ENCODE measurements around the gene TNIK.

TNIK gene

DNA sequence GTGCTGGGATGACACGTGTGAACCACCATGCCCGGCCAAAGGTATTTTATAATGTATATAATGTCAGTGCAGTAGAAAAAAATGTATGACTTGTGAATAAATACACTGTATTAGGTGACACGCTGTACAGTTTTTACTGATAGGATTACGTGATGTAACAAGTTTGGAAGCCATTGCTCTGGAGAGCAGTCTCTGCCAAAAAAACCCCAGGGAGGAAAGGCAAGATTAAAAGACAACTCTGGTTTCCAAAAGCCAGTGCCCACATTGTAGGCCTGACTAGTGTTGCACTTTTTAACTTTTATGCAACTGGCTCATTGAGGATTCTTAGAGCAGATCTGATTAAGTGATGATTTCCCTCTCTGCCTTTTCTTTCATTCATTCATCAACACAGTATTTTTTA lies 371.7 kb downstream of the TNIK start:
- no peaks in the 10 kb centered on the region for H3K9me2 ChIP-seq (replicated peaks; ENCODE audit: control insufficient read depth, low read length)
- H4K20me1 ChIP-seq (ENCODE audit: control insufficient read depth, insufficient read depth, low read depth, low read length) = no peaks in the 10 kb centered on the region
- no peak for TF ChIP-seq EZH2phosphoT487 (IDR thresholded peaks at IDR 0.05; ENCODE audit: borderline replicate concordance, low read length)
- TF ChIP-seq, protein P1, sequence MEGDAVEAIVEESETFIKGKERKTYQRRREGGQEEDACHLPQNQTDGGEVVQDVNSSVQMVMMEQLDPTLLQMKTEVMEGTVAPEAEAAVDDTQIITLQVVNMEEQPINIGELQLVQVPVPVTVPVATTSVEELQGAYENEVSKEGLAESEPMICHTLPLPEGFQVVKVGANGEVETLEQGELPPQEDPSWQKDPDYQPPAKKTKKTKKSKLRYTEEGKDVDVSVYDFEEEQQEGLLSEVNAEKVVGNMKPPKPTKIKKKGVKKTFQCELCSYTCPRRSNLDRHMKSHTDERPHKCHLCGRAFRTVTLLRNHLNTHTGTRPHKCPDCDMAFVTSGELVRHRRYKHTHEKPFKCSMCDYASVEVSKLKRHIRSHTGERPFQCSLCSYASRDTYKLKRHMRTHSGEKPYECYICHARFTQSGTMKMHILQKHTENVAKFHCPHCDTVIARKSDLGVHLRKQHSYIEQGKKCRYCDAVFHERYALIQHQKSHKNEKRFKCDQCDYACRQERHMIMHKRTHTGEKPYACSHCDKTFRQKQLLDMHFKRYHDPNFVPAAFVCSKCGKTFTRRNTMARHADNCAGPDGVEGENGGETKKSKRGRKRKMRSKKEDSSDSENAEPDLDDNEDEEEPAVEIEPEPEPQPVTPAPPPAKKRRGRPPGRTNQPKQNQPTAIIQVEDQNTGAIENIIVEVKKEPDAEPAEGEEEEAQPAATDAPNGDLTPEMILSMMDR (IDR thresholded peaks at IDR 0.05; ENCODE audit: low read depth, low read length, poor library complexity, severe bottlenecking) = no peak
- no peak overlapping the region for H3K4me3 ChIP-seq (ENCODE audit: low read length)
- no peaks in the 10 kb centered on the region for H3K79me2 ChIP-seq (ENCODE audit: control insufficient read depth, low read length)
- no peaks in the 10 kb centered on the region for H3K36me3 ChIP-seq (ENCODE audit: control insufficient read depth, low read length)
- H3K9me3 ChIP-seq (ENCODE audit: control insufficient read depth, insufficient read depth, low read length) = no peaks in the 10 kb centered on the region
- no peak overlapping the region for H3K27ac ChIP-seq (ENCODE audit: low read depth, low read length)
- H3K27me3 ChIP-seq (ENCODE audit: control insufficient read depth, low read length) = no peaks in the 10 kb centered on the region
- H3K4me1 ChIP-seq (ENCODE audit: control insufficient read depth, low read length) = no peaks in the 10 kb centered on the region
- H3F3A ChIP-seq (ENCODE audit: control insufficient read depth, insufficient read depth) = no peaks in the 10 kb centered on the region
- no peak overlapping the region for H3K4me2 ChIP-seq (ENCODE audit: low read length)

GRCh38 chr3:171086914-171087313 lies 373.3 kb downstream of the TNIK start:
- Histone ChIP-seq H3K36me3 (ENCODE audit: control insufficient read depth, low read length) (no peaks in the 10 kb centered on the region), H3K4me3 (ENCODE audit: low read length) (no peak overlapping the region)
- TF ChIP-seq, protein P1 (IDR thresholded peaks at IDR 0.05; ENCODE audit: low read depth, low read length, poor library complexity, severe bottlenecking) = no peak
- TF ChIP-seq EZH2phosphoT487 (IDR thresholded peaks at IDR 0.05; ENCODE audit: borderline replicate concordance, low read length) = no peak

DNA sequence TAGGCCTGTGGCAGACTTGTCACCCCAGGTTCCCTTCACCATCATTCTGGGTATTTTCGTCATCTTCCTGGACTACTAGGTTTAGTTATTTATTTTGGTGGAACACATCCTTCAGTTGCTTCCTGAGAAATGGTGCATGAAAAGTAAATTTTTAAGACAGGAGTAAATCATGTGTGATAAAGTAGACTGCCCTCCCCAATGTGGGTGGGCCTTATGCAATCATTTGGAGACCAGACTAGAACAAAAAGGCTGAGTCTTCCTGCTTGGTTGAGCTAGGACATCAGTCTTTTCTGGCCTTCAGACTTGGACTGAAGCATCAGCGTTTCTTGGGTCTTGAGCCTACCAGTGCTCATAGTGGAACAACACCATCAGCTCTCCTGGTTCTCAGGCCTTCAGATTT lies 382.9 kb downstream of the TNIK start:
- TF ChIP-seq, protein P1 (IDR thresholded peaks at IDR 0.05; ENCODE audit: low read depth, low read length, poor library complexity, severe bottlenecking) = no peak
- no peak for TF ChIP-seq EZH2phosphoT487 (IDR thresholded peaks at IDR 0.05; ENCODE audit: borderline replicate concordance, low read length)
- H3K9me2 ChIP-seq (replicated peaks; ENCODE audit: control insufficient read depth, low read length) = no peaks in the 10 kb centered on the region
- no peaks in the 10 kb centered on the region for H3K79me2 ChIP-seq (ENCODE audit: control insufficient read depth, low read length)
- H3K4me3 ChIP-seq (ENCODE audit: low read length) = no peak overlapping the region
- H3K9me3 ChIP-seq (ENCODE audit: control insufficient read depth, insufficient read depth, low read length) = no peaks in the 10 kb centered on the region
- H3K27me3 ChIP-seq (ENCODE audit: control insufficient read depth, low read length) = no peaks in the 10 kb centered on the region
- H3K4me2 ChIP-seq (ENCODE audit: low read length) = no peak overlapping the region
- no peaks in the 10 kb centered on the region for H3K36me3 ChIP-seq (ENCODE audit: control insufficient read depth, low read length)
- no peaks in the 10 kb centered on the region for H4K20me1 ChIP-seq (ENCODE audit: control insufficient read depth, insufficient read depth, low read depth, low read length)
- H3K4me1 ChIP-seq (ENCODE audit: control insufficient read depth, low read length) = no peaks in the 10 kb centered on the region
- H3F3A ChIP-seq (ENCODE audit: control insufficient read depth, insufficient read depth) = no peaks in the 10 kb centered on the region
- H3K27ac ChIP-seq (ENCODE audit: low read depth, low read length) = no peak overlapping the region

More at GRCh38 chr3:171086914-171087313, 373.3 kb downstream of the TNIK start:
- no peaks in the 10 kb centered on the region for H3K9me2 ChIP-seq (replicated peaks; ENCODE audit: control insufficient read depth, low read length)
- H3F3A ChIP-seq (ENCODE audit: control insufficient read depth, insufficient read depth) = no peaks in the 10 kb centered on the region
- H3K79me2 ChIP-seq (ENCODE audit: control insufficient read depth, low read length) = no peaks in the 10 kb centered on the region
- H3K4me1 ChIP-seq (ENCODE audit: control insufficient read depth, low read length) = no peaks in the 10 kb centered on the region
- H3K4me2 ChIP-seq (ENCODE audit: low read length) = no peak overlapping the region
- no peaks in the 10 kb centered on the region for H3K27me3 ChIP-seq (ENCODE audit: control insufficient read depth, low read length)
- H3K27ac ChIP-seq (ENCODE audit: low read depth, low read length) = no peak overlapping the region
- no peaks in the 10 kb centered on the region for H4K20me1 ChIP-seq (ENCODE audit: control insufficient read depth, insufficient read depth, low read depth, low read length)
- H3K9me3 ChIP-seq (ENCODE audit: control insufficient read depth, insufficient read depth, low read length) = no peaks in the 10 kb centered on the region

DNA sequence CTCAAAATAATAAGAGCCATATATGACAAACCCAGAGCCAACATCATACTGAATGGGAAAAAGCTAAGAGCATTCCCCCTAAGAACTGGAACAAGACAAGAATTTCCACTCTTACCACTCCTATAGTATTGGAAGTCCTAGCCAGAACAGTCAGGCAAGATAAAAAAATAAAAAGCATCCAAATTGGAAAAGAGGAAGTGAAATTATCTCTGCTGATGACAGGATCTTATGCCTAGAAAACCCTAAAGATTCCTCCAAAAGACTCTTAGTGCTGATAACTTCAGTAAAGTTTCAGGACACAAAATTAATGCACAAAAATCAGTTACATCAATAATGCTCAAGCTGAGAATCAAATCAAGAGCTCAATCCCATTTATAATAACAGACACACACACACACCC lies 387.8 kb downstream of the TNIK start:
- H3K4me1 ChIP-seq (ENCODE audit: control insufficient read depth, low read length) = no peaks in the 10 kb centered on the region
- TF ChIP-seq, protein P1 (IDR thresholded peaks at IDR 0.05; ENCODE audit: low read depth, low read length, poor library complexity, severe bottlenecking) = no peak
- TF ChIP-seq EZH2phosphoT487 (IDR thresholded peaks at IDR 0.05; ENCODE audit: borderline replicate concordance, low read length) = no peak
- no peak overlapping the region for H3K27ac ChIP-seq (ENCODE audit: low read depth, low read length)
- H3K27me3 ChIP-seq (ENCODE audit: control insufficient read depth, low read length) = no peaks in the 10 kb centered on the region
- H3K79me2 ChIP-seq (ENCODE audit: control insufficient read depth, low read length) = no peaks in the 10 kb centered on the region
- H3F3A ChIP-seq (ENCODE audit: control insufficient read depth, insufficient read depth) = no peaks in the 10 kb centered on the region
- H3K9me2 ChIP-seq (replicated peaks; ENCODE audit: control insufficient read depth, low read length) = no peaks in the 10 kb centered on the region
- H3K9me3 ChIP-seq (ENCODE audit: control insufficient read depth, insufficient read depth, low read length) = no peaks in the 10 kb centered on the region
- no peak overlapping the region for H3K4me3 ChIP-seq (ENCODE audit: low read length)
- H3K4me2 ChIP-seq (ENCODE audit: low read length) = no peak overlapping the region
- H4K20me1 ChIP-seq (ENCODE audit: control insufficient read depth, insufficient read depth, low read depth, low read length) = no peaks in the 10 kb centered on the region
- no peaks in the 10 kb centered on the region for H3K36me3 ChIP-seq (ENCODE audit: control insufficient read depth, low read length)

All from DOHH2 (cell line).